Liver (tissue), 3 donors: ENCODE measurements around the gene MROH8.

Experiments used
- ATF3 ChIP-seq: IDR thresholded peaks from 2 replicates; pipeline ENCODE4 v1.6.1; 2016; ENCODE audit warnings: antibody characterized with exemption
- CTCF ChIP-seq: fragments of 150-350 bp; IDR thresholded peaks from 2 replicates; pipeline ENCODE4 v1.5.1; 2017; ENCODE audit warnings: improper control_type of control experiment, low read depth, low read length; ENCODE audit not compliant: missing input control
- JUND ChIP-seq, 2 donors: IDR thresholded peaks; 2 replicates each; pipeline ENCODE4 v1.6.1; 2016; ENCODE audit warnings: antibody characterized with exemption in 2 of 2
- NR2F2 ChIP-seq: IDR thresholded peaks from 2 replicates; pipeline ENCODE4 v1.6.1; 2016; ENCODE audit warnings: antibody characterized with exemption
- RAD21 ChIP-seq, 2 donors: IDR thresholded peaks; 2 replicates each; pipeline ENCODE4 v1.6.1; 2016; ENCODE audit warnings: antibody characterized with exemption in 2 of 2, mild to moderate bottlenecking in 2 of 2
- REST ChIP-seq: IDR thresholded peaks from 2 replicates; pipeline ENCODE4 v1.6.1; 2016; ENCODE audit warnings: antibody characterized with exemption, mild to moderate bottlenecking
- SP1 ChIP-seq: IDR thresholded peaks from 2 replicates; pipeline ENCODE4 v1.6.1; 2018; ENCODE audit warnings: antibody characterized with exemption, mild to moderate bottlenecking
- TAF1 ChIP-seq: conservative IDR thresholded peaks from 2 replicates; pipeline ENCODE4 v1.6.1; 2016; ENCODE audit warnings: antibody characterized with exemption, mild to moderate bottlenecking
- YY1 ChIP-seq: IDR thresholded peaks from 2 replicates; pipeline ENCODE4 v1.6.1; 2016; ENCODE audit warnings: antibody characterized with exemption, mild to moderate bottlenecking
- donor health status: healthy.
- donor health status: healthy.

- TF ChIP-seq YY1 (no peak), RAD21 (IDR thresholded peaks at IDR 0.05) (no peak), ATF3 (no peak), CTCF (no peak), REST (no peak), SP1 (no peak), TAF1 (no peak), NR2F2 (no peak), JUND (IDR thresholded peaks at IDR 0.05) (no peak)
These were observed 11.2 kb upstream of the MROH8 start for GRCh38 chr20:37190354-37191112.
